Smooth muscle cell (in vitro differentiated cells): ENCODE measurements around the gene OSBPL7. TPM values are rescaled to one million over a fixed set of nuclear protein-coding genes. Genes with fewer than 3 reads are reported as not detected.

Experiments used
- DNase-seq: peaks from one replicate; lab custom pipeline; 2025; ENCODE audit not compliant: unreplicated experiment; lab: John Stamatoyannopoulos, UW
- H2AFZ ChIP-seq: fragments of 200-600 bp; sonication (generic); 2 replicates; pipeline ENCODE4 v1.6.0; 2016; ENCODE audit warnings: antibody characterized with exemption, low read depth, mild to moderate bottlenecking
- H3F3A ChIP-seq: fragments of 200-600 bp; sonication (generic); 2 replicates; pipeline ENCODE4 v1.6.0; 2017; ENCODE audit warnings: antibody characterized with exemption, low read depth
- H3K27ac ChIP-seq: fragments of 200-600 bp; sonication (generic); 2 replicates; pipeline ENCODE4 v1.5.1; 2016; ENCODE audit warnings: low read depth, mild to moderate bottlenecking
- H3K27me3 ChIP-seq: fragments of 200-600 bp; sonication (generic); 2 replicates; pipeline ENCODE4 v1.6.1; 2016; ENCODE audit warnings: low read depth, mild to moderate bottlenecking
- H3K36me3 ChIP-seq: fragments of 200-600 bp; sonication (generic); 2 replicates; pipeline ENCODE4 v1.5.1; 2016; ENCODE audit warnings: low read depth
- H3K4me1 ChIP-seq: fragments of 200-600 bp; sonication (generic); 2 replicates; pipeline ENCODE4 v1.5.1; 2016; ENCODE audit warnings: low read depth
- H3K4me2 ChIP-seq: fragments of 200-600 bp; sonication (generic); 2 replicates; pipeline ENCODE4 v1.6.0; 2016; ENCODE audit warnings: mild to moderate bottlenecking
- H3K4me3 ChIP-seq: fragments of 200-600 bp; sonication (generic); 2 replicates; pipeline ENCODE4 v1.5.1; 2016; ENCODE audit warnings: mild to moderate bottlenecking
- H3K79me2 ChIP-seq: fragments of 200-600 bp; sonication (generic); 2 replicates; pipeline ENCODE4 v1.6.0; 2016; ENCODE audit warnings: low read depth, mild to moderate bottlenecking
- H3K9ac ChIP-seq: fragments of 200-600 bp; sonication (generic); 2 replicates; pipeline ENCODE4 v1.6.0; 2016; ENCODE audit warnings: low read depth
- H3K9me3 ChIP-seq: fragments of 200-600 bp; sonication (generic); replicated peaks from 2 replicates; pipeline ENCODE4 v1.5.1; 2016; ENCODE audit warnings: low read depth
- H4K20me1 ChIP-seq: fragments of 200-600 bp; sonication (generic); 2 replicates; pipeline ENCODE4 v1.6.0; 2016; ENCODE audit warnings: low read depth
- WGBS: methylation state at CpG from one replicate; pipeline ENCODE4 v1.1.7; 2016; ENCODE audit warnings: low lambda C conversion rate; 5-methylcytosine and 5-hydroxymethylcytosine counted together
- polyA plus RNA-seq: library from polyadenylated mRNA; unstranded; fragments of >200 nt; fragmentation: Nextera tagmentation; extraction: Ambion mirVana; gene quantifications from 2 replicates; pipeline ENCODE4 v1.2.1, GENCODE V29; 2016
- total RNA-seq: library from RNA; depleted of rRNA; stranded (reverse); fragments of >200 nt; gene quantifications from 2 replicates; pipeline ENCODE4 v1.2.3, GENCODE V29; 2014
- TF ChIP-seq, protein P1 (sequence below): fragments of 200-600 bp; sonication (generic); IDR thresholded peaks from 2 replicates; pipeline ENCODE4 v1.5.1; 2017; ENCODE audit warnings: borderline replicate concordance, mild to moderate bottlenecking, antibody characterized with exemption; ENCODE audit not compliant: insufficient read depth, poor library complexity, severe bottlenecking

The OSBPL7 gene
- total and polyA plus RNA-seq, 2 experiments from 2014 or later = 3.7 to 6.3 TPM

DNA sequence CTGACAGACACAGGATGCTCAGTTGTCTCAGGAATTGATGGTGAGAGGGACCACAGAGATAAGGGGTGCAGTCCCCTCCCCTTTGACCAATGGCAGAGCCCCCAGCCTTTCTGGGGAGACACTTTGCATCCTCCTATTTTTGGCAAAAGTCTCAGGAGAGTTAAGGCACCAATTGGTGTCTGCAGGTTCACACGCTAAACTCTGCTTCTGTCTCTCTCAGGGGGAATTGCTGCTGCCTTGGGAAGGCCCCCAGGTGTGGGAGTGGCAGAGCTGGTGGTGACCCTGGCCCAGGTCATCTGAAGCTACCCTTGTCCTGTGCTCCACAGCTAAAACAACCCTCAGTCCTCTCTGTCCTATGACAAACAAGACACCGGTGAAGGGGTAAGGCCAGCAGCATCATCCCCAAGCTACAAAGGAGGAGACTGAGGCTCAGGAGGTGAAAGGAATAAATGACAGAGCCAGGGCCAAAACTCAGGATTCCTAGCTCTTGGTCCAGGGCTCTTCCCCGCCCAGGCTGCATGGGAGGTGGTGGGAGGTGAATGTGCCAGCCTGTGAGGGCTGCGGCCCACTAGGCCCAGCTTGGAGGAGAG lies 20.3 kb downstream of the OSBPL7 start:
- WGBS = 75% methylated on average over 4 of the region's 4 CpGs

DNA sequence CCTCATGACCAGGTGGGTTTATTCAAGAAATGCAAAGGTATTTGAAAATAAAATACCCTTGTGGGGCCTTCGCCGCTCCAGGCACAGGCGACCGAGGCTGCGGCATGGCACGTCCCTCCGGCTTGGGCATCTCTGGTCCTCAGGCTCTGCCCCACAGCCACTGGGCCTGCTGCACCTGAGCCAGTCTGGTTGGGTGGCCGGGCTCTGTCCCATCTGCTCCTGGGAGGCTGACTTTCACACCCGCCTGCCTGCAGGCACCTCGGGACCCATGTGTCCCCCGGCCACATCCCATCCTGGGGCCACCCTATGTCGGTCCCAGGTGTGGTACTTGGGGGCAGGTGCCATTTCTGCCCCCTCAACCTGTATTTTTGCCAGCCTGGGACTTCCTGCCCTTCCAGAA lies 20.9 kb downstream of the OSBPL7 start:
- Histone ChIP-seq H3K27me3 (peaks cover 16% of the 10 kb centered on the region), H3K4me1 (no peaks in the 10 kb centered on the region), H3K9ac (no peak overlapping the region), H2AFZ (no peak overlapping the region), H3K9me3 (no peaks in the 10 kb centered on the region), H3F3A (no peaks in the 10 kb centered on the region), H3K27ac (no peak overlapping the region), H3K36me3 (no peaks in the 10 kb centered on the region), H4K20me1 (no peaks in the 10 kb centered on the region), H3K79me2 (no peaks in the 10 kb centered on the region), H3K4me2 (no peak overlapping the region), H3K4me3 (no peak overlapping the region)
- 85% methylated on average over 12 of the region's 12 CpGs for WGBS
- TF ChIP-seq, protein P1, sequence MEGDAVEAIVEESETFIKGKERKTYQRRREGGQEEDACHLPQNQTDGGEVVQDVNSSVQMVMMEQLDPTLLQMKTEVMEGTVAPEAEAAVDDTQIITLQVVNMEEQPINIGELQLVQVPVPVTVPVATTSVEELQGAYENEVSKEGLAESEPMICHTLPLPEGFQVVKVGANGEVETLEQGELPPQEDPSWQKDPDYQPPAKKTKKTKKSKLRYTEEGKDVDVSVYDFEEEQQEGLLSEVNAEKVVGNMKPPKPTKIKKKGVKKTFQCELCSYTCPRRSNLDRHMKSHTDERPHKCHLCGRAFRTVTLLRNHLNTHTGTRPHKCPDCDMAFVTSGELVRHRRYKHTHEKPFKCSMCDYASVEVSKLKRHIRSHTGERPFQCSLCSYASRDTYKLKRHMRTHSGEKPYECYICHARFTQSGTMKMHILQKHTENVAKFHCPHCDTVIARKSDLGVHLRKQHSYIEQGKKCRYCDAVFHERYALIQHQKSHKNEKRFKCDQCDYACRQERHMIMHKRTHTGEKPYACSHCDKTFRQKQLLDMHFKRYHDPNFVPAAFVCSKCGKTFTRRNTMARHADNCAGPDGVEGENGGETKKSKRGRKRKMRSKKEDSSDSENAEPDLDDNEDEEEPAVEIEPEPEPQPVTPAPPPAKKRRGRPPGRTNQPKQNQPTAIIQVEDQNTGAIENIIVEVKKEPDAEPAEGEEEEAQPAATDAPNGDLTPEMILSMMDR = no peak
- no peak for DNase-seq

More for the DNA sequence above, 20.3 kb downstream of the OSBPL7 start:
- Histone ChIP-seq H3K9me3 (no peaks in the 10 kb centered on the region), H3K27ac (no peak overlapping the region), H4K20me1 (no peaks in the 10 kb centered on the region), H3K9ac (no peak overlapping the region), H3F3A (no peaks in the 10 kb centered on the region), H2AFZ (no peak overlapping the region), H3K36me3 (no peaks in the 10 kb centered on the region), H3K27me3 (peaks cover 15% of the 10 kb centered on the region), H3K4me1 (no peaks in the 10 kb centered on the region), H3K4me3 (no peak overlapping the region), H3K4me2 (no peak overlapping the region), H3K79me2 (no peaks in the 10 kb centered on the region)
- no peak for DNase-seq
- TF ChIP-seq, protein P1 = no peak

DNA sequence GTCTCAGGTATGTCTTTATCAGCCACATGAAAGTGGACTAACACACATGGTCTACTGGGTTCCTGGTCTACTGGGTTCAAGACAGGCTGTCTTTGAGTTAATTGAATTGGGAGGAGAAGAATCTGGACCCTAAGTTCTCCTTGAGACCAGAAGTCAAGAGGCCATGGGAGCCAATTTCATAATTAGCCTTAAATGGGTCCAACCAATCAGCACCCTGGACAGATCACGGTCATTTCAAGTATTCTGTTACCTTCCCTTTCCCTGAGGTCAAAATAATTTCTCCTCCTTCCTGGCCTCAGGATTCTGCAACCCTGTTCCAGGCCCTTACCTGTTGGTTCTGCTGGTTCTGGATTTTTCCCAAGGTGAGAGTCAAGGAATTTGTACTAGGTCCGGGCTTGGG lies 23.8 kb downstream of the OSBPL7 start:
- Histone ChIP-seq H3K79me2 (no peaks in the 10 kb centered on the region), H3K9ac (no peak overlapping the region), H4K20me1 (no peaks in the 10 kb centered on the region), H3F3A (no peaks in the 10 kb centered on the region), H3K27ac (no peak overlapping the region), H3K36me3 (no peaks in the 10 kb centered on the region), H2AFZ (no peak overlapping the region), H3K4me2 (no peak overlapping the region), H3K4me1 (no peaks in the 10 kb centered on the region), H3K4me3 (no peak overlapping the region), H3K9me3 (no peaks in the 10 kb centered on the region), H3K27me3 (peaks cover 37% of the 10 kb centered on the region)
- TF ChIP-seq, protein P1 = no peak
- 65% methylated on average over 2 of the region's 2 CpGs for WGBS
- no peak for DNase-seq

DNA sequence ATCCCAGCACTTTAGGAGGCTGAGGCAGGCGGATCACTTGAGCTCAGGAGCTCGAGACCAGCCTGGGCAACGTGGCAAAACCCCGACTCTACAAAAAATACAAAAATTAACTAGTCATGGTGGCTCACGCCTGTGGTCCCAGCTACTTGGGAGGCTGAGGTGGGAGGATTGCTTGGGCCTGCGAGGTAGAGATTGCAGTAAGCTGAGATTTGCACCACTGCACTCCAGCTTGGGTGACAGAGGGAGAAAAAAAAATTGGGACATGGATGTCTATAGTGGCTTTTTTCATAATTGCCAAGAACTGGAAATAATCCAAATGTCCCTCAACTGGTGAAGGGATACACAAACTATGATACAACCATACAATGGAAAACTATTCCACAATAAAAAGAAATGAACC lies 28.6 kb downstream of the OSBPL7 start:
- peaks cover 76% of the 10 kb centered on the region for H3K27me3 ChIP-seq

More for the DNA sequence above, 28.6 kb downstream of the OSBPL7 start:
- Histone ChIP-seq H4K20me1 (no peaks in the 10 kb centered on the region), H3K4me2 (no peak overlapping the region), H3K79me2 (no peaks in the 10 kb centered on the region), H3K4me1 (no peaks in the 10 kb centered on the region), H3K27ac (no peak overlapping the region), H3K4me3 (no peak overlapping the region), H3K9ac (no peak overlapping the region), H3F3A (no peaks in the 10 kb centered on the region), H2AFZ (no peak overlapping the region), H3K9me3 (no peaks in the 10 kb centered on the region), H3K36me3 (no peaks in the 10 kb centered on the region)
- TF ChIP-seq, protein P1 = no peak
- WGBS = 63% methylated on average over 6 of the region's 6 CpGs
- DNase-seq = no peak
